Measurements from ENCODE around the gene SOX15.

Gene SOX15

DNA sequence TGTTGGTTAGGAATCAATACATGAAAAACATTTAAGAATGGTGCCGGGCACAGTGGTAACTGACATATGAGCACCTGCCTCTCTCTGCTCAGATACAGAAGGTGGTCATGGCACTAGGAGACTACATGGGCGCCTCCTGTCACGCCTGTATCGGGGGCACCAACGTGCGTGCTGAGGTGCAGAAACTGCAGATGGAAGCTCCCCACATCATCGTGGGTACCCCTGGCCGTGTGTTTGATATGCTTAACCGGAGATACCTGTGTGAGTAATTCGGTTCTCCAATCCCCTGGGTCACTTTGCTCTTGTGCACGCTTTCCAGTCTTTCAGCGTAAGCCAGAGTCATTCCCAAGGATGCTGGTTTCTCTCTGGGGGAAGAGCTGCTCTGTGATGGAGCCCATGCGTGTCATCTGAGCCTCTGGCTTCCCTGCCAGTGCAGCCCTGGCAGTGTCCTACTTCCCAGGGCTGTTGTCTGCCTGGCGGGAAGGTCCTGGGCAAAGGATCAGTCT is 13.4 kb downstream of the SOX15 start:
- no peak for DNase-seq

DNA sequence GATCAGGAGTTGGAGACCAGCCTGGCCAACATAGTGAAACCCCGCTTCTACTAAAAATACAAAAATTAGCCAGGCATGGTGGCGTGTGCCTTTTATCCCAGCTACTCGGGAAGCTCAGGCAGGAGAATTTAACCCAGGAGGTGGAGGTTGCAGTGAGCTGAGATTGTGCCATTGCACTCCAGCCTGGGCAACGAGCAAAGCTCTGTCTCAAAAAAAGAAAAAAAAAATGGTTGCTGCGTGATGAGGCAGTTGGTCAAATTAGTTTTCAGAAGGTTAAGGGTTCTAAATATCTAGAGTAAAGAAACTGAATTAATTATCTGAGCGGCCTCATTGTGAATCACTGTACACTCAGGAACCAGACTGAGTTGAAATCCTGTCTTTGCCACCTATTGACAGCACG is 13.9 kb downstream of the SOX15 start:
- no peak for DNase-seq

DNA sequence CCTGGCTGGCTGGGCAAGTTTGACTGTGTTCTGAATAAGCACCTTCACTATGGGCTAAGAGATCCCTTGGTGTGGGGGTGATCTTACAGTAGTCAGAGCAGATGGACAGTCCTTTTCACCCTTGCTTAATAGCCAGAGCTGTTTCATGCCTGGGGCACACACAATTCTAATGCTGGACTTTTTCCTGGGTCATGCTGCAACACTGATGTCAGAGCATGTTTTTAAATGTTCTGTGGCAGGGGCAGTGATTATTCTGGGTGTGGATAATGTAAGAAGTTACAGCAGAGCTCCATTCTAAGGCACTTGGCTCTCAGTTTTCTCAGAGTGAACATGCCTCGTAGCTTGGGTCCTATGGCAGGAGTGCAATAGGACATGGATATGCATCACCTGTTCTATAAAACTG is 14.4 kb downstream of the SOX15 start:
- DNase-seq: no peak

DNA sequence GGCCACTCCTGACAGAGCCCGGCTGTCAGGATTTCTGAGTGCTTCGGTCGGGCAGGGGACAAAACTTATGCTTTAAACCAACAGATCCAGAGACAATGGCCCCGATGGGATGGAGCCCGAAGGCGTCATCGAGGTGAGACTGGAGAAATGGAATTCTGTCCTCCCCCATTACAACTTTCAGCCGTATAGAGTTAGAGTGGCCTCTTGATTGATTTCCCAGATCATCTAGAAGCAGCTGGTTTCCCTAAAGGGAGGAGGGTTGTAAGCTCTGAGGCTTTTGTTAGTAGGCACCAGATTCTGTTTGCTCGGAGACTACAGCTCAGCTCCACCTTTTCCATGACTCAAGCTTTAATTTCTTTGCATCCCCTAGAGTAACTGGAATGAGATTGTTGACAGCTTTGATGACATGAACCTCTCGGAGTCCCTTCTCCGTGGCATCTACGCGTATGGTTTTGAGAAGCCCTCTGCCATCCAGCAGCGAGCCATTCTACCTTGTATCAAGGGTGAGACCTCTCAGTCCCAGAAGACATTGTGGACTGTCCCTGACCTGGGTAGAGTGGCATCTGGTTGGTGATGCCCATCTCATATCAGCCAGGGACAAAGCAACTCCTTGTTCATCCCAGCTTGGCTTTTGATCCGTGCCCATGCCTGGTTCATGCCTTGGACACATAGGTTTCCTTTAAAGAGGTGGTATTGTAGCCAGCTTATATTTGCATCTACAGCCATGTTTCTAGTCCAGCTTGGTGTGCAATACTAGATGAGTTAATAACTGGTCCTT is 15.5 kb downstream of the SOX15 start:
- DNase-seq: no peak

DNA sequence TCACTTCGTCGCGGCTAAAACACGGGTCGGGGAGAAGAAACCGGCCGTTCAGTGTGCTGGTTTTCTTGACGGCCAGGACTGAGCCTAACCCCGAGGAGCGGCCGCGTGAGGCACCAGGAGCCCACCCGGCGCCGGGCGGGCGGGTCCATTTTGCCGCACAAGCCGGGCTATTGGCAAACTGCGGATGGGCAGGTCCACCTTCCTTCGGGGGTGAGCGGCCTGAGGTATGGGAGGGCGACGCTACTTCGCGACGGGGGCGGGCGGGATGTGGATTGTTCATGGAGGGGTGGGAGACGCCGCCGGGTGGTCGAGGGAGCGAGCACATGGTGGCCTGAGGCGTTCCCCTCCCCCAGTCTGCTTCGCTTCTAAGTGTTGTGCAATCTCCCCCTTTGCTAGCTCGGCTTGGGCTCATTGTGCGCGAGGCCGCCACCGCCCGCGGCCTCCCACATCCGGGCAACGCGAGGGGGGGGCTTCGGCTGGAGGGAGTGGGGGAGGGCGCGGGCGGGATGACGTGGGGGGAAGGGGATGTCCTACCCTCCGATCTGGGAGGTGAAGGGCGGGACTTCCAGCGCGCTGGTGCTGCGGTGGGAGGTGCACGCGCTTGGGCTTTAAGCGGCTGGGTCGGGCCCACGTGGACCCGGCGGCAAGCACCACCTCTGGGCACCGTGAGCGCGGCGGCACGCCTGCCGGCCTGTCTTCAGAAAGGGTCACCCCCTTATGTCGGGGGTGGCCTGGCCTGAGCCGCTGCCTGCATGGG is 16.4 kb downstream of the SOX15 start:
- DNase-seq: peak; percentile 28

DNA sequence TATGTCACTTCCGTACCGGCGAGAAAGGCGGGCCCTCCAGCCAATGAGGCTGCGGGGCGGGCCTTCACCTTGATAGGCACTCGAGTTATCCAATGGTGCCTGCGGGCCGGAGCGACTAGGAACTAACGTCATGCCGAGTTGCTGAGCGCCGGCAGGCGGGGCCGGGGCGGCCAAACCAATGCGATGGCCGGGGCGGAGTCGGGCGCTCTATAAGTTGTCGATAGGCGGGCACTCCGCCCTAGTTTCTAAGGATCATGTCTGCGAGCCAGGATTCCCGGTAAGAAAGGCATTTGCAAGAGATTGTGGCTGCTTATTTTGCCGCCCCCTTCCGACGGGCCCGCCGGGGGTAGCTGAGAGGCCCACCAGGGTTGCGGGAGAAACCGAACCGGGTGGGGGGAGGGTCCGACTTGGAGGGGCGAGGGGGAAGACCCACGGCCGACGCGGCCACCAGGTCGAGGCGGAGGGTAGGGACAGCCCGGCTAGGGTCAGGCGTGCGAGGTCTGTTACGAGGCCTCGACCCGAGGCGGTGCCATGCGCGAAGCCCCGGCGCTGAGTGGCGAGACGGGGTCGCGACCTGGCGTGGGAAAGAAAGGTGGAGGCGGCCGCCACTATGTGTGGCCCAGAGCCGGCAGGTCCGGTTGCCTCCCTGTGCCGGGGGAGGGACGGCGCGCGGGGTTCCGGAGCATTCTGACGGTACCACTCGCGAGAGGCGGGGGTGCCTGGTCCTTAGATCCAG is 17.1 kb downstream of the SOX15 start:
- DNase-seq: peak; percentile 99

DNA sequence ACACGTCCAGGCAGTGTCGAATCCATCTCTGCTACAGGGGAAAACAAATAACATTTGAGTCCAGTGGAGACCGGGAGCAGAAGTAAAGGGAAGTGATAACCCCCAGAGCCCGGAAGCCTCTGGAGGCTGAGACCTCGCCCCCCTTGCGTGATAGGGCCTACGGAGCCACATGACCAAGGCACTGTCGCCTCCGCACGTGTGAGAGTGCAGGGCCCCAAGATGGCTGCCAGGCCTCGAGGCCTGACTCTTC is 17.6 kb downstream of the SOX15 start:
- DNase-seq: no peak

DNA sequence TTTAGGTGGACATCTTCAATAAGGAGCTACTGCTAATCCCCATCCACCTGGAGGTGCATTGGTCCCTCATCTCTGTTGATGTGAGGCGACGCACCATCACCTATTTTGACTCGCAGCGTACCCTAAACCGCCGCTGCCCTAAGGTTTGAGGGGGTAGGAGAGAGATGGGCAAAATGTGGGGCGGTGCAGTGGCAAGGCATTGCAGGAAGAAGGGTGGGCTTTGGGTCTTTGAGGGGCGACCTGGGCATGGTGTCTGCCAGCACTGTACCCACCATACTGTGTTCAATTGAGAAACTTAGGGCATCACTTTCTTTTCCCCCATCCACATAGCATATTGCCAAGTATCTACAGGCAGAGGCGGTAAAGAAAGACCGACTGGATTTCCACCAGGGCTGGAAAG is 19.5 kb downstream of the SOX15 start:
- no peak for DNase-seq

DNA sequence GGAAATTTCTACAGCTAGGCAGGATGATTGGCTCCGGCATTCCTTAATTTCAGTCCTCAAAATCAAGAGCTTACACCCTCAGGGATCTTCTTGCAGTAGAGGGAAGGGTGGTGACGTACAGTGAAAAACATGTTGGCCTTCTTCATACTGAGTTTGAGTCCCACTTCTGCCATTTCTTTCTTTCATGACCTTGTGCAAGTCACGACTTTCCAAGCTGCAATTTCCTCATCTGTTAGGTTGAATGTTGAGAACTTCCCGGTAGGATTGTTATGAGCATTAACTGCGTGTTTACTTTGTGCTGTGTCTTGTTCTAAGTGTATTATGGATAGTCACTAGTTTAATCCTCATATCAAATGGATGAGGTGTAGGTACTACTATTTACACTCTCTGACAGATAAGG is 20.3 kb downstream of the SOX15 start:
- DNase-seq: no peak

DNA sequence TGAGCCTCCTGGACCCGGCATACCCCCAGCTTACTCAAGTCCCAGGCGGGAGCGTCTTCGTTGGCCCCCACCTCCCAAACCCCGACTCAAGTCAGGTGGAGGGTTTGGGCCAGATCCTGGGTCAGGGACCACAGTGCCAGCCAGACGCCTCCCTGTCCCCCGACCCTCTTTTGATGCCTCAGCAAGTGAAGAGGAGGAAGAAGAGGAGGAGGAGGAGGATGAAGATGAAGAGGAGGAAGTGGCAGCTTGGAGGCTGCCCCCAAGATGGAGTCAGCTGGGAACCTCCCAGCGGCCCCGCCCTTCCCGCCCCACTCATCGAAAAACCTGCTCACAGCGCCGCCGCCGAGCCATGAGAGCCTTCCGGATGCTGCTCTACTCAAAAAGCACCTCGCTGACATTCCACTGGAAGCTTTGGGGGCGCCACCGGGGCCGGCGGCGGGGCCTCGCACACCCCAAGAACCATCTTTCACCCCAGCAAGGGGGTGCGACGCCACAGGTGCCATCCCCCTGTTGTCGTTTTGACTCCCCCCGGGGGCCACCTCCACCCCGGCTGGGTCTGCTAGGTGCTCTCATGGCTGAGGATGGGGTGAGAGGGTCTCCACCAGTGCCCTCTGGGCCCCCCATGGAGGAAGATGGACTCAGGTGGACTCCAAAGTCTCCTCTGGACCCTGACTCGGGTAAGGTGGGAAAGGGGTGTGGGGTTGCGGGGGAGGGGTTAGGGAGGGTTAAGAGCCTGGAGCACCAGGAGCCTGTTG is 26.6 kb downstream of the SOX15 start:
- DNase-seq: no peak

DNA sequence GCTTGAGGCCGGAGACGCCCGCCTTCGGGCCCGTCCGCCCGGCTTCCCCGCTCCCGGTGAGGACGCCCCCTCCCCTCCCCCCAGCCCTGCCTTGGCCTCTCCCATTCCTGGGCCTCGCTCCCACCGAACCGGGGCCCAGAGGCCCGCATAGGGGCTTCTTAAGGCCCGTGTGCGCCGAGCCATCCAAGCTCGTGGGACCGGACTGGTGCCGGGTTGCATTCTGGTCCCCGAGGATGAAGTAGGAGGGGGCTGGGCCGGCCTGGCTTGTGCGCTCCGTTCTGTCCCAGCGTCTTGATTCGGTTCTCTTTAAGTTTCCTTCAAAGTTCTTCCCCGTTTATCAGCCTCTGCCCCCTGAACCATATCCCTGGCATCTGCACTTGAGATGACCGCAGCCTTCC is 27.7 kb downstream of the SOX15 start:
- DNase-seq: no peak

DNA sequence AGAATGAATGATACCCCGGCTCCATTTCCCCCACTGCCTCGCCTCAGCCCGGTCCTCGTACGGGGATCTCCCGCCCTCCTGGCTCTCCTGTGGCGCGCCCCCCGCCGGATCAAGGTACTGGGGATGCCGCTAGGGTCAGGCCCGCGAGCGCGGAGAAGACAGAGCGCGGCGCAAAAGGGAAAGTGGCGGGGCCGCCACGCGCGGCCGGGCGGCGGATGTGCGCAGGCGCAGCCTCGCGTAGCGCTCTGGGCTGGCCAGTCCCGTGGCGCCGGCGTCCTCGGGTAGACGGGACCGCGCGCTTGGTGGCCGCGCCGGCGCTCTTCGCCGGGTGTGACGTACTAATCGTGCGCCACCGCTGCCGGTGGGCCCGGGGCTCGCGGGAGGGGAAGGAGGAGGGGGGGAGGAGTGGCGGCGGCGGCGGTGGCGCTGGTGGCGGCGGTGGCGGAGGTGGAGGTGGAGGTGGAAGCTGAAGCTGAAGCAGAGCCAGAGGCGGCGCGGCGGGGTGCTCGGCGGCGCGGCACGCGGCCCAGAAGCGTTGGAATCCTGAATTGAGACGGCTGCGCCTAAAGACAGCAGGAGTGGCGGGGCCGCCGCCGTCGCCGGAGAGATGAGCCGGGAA is 28.2 kb downstream of the SOX15 start, which contains the start of gene SENP3:
TSS of gene SENP3 (plus strand) at position 331 of the 619 bp plus-strand sequence. CDS start 1,158 bp downstream, outside the sequence.
- DNase-seq: peak; percentile 60

DNA sequence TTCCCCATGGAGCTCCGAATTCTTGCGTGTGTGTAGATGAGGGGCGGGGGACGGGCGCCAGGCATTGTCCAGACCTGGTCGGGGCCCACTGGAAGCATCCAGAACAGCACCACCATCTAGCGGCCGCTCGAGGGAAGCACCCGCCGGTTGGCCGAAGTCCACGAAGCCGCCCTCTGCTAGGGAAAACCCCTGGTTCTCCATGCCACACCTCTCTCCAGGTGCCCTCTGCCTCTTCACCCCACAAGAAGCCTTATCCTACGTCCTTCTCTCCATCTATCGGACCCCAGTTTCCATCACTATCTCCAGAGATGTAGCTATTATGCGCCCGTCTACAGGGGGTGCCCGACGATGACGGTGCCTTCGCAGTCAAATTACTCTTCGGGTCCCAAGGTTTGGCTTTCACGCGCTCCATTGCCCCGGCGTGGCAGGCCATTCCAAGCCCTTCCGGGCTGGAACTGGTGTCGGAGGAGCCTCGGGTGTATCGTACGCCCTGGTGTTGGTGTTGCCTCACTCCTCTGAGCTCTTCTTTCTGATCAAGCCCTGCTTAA is 28.8 kb downstream of the SOX15 start:
- peak; percentile 67 for DNase-seq

DNA sequence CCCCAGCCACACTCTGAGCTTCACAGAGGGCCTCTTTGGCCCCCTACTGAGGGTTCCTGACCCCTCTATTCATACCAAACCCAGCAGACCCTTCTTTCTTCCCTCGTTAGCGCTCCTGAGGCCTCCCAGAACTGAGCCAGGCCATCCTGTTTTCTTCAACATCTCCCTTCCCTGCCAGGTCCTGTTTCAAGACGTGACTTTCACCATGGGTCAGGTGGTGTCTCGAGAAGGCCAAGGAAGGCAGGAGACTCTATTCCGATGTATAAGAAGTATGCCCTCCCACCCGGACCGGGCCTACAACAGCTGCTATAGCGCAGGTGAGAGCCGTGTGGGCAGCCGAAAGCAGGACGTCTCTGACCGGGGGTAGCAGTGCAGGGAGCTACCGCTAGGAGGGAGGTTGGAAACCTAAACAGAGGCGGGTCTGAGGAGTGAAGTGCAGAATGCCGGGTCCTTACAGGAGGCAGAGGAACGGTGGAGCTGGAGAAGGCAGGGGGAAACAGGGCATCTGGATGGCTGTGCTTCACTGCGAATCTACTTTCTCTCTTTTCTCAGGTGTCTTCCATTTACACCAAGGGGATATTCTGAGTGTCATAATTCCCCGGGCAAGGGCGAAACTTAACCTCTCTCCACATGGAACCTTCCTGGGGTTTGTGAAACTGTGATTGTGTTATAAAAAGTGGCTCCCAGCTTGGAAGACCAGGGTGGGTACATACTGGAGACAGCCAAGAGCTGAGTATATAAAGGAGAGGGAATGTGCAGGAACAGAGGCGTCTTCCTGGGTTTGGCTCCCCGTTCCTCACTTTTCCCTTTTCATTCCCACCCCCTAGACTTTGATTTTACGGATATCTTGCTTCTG is 29.5 kb downstream of the SOX15 start:
- no peak for DNase-seq

DNA sequence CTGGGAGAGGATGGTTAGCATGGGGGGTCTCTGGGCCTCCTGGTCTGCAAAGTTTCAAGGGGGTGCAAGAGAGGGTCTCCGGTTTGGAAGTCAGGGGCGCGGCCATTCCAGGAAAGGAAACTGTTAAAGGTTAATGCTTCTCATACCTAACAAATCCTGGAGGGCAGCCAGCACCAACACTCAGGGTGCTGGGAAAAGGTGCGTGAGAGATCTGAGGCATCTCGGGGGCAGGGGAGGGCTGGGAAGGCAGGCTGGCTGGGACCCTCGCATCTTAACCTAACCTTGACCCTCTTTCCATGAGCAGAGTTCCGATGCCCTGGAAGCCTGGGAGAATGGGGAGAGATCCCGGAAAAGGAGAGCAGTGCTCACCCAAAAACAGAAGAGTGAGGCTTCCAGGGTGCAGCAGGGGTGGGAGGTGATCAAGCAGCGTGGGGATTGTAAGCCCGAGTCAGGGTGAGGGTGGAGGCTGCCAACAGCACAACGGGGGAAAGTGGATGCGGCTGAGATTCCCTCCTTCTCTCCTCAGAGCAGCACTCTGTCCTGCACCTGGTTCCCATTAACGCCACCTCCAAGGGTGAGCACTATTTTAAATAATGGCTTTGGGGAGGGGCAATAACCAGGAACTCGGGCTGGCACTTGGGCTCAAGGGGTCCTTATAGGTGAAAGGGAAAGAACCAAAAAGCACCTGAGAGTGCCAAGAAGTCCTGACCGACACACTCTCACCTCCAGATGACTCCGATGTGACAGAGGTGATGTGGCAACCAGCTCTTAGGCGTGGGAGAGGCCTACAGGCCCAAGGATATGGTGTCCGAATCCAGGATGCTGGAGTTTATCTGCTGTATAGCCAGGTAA is 30.3 kb downstream of the SOX15 start:
- DNase-seq: no peak

DNA sequence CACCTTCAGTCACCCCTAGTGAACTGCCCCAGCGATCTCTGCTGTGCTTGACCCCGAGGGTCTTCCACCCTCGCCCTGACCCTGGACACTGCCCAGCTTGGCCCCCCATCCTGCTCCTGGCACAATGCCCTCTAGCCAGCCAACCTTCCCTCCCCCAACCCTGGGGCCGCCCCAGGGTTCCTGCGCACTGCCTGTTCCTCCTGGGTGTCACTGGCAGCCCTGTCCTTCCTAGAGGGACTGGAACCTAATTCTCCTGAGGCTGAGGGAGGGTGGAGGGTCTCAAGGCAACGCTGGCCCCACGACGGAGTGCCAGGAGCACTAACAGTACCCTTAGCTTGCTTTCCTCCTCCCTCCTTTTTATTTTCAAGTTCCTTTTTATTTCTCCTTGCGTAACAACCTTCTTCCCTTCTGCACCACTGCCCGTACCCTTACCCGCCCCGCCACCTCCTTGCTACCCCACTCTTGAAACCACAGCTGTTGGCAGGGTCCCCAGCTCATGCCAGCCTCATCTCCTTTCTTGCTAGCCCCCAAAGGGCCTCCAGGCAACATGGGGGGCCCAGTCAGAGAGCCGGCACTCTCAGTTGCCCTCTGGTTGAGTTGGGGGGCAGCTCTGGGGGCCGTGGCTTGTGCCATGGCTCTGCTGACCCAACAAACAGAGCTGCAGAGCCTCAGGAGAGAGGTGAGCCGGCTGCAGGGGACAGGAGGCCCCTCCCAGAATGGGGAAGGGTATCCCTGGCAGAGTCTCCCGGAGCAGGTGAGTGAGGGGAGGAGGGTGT is 31.2 kb downstream of the SOX15 start, which contains the start of gene TNFSF13:
TSS of gene TNFSF13 (plus strand) at position 207 of the 776 bp plus-strand sequence. CDS start at position 497, 290 bp downstream.
- DNase-seq: no peak

DNA sequence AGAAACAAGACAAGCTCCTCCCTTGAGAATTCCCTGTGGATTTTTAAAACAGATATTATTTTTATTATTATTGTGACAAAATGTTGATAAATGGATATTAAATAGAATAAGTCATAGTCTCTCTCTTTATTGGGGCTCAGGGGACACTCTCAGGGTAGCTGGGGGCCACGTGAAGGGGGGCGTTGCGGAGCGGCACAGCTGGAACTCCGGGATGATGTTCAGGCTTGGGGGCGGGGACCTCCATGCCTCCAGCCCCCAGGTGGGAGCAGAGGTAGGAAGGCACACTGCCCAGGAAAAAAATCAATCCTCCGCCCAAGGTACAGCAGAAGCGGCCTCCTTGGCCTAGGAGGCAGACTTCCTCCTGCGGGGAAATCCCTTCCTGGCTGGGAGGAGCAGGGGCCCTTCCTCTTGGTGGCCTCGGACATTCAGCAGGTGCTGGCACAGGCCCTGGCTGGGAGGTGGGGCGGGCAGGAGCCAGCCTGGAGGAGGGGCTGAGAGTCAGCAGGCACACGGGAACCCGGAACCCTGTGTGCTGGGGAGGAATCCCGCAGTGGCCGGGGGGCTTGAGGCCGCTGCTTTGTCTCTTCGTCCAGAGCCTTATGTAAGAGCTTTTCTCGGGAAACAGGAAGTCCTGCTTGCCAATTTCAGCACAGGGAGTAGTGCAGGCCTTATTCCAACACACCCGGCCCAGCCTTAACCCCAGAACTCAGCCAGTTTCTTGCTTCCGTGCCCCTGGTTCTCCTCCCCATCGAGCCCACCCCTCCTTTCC is 31.9 kb downstream of the SOX15 start:
- DNase-seq: no peak

DNA sequence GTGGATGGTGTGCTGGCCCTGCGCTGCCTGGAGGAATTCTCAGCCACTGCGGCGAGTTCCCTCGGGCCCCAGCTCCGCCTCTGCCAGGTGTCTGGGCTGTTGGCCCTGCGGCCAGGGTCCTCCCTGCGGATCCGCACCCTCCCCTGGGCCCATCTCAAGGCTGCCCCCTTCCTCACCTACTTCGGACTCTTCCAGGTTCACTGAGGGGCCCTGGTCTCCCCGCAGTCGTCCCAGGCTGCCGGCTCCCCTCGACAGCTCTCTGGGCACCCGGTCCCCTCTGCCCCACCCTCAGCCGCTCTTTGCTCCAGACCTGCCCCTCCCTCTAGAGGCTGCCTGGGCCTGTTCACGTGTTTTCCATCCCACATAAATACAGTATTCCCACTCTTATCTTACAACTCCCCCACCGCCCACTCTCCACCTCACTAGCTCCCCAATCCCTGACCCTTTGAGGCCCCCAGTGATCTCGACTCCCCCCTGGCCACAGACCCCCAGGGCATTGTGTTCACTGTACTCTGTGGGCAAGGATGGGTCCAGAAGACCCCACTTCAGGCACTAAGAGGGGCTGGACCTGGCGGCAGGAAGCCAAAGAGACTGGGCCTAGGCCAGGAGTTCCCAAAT is 32.6 kb downstream of the SOX15 start:
- no peak for DNase-seq
